IPS-11a (cell line): Measurements from ENCODE around the gene SUCLA2.
"Not testable (repeated sequence)": the region's sequence is repeated elsewhere in the genome, so short reads cannot be mapped to it uniquely, and the experiment has no call there.

Source experiments
- H3K4me3 ChIP-seq: one replicate; pipeline ENCODE4 v1.5.1; 2013; ENCODE audit warnings: low read depth, low read length, control low read depth

Gene SUCLA2

GRCh38 chr13:47997384-47997783, 3.7 kb downstream of the SUCLA2 start:
- no peak overlapping the region for H3K4me3 ChIP-seq

- H3K4me3 ChIP-seq: no peak overlapping the region
Measured at GRCh38 chr13:47991859-47992258, 9.2 kb downstream of the SUCLA2 start.

GRCh38 chr13:47990920-47991466, 10.1 kb downstream of the SUCLA2 start:
- no peak overlapping the region for H3K4me3 ChIP-seq

GRCh38 chr13:47990427-47990826, 10.6 kb downstream of the SUCLA2 start:
- H3K4me3 ChIP-seq: no peak overlapping the region

- H3K4me3 ChIP-seq: no peak overlapping the region
Measured at GRCh38 chr13:47983070-47983469, 18.0 kb downstream of the SUCLA2 start.

- no peak overlapping the region for H3K4me3 ChIP-seq
Measured at GRCh38 chr13:47976325-47976724, 24.7 kb downstream of the SUCLA2 start.

- no peak overlapping the region for H3K4me3 ChIP-seq
Measured at GRCh38 chr13:47964863-47965262, 36.2 kb downstream of the SUCLA2 start.

- H3K4me3 ChIP-seq: no peak overlapping the region
Measured at GRCh38 chr13:47962237-47962636, 38.8 kb downstream of the SUCLA2 start.

GRCh38 chr13:47959468-47960247, 41.4 kb downstream of the SUCLA2 start:
- H3K4me3 ChIP-seq: no peak overlapping the region

- no peak overlapping the region for H3K4me3 ChIP-seq
Measured at GRCh38 chr13:47957073-47957472, 44.0 kb downstream of the SUCLA2 start.

- H3K4me3 ChIP-seq: no peak overlapping the region
Measured at GRCh38 chr13:47955836-47956235, 45.2 kb downstream of the SUCLA2 start.

- H3K4me3 ChIP-seq: no peak overlapping the region
Measured at GRCh38 chr13:47949799-47950198, 51.3 kb downstream of the SUCLA2 start.

- H3K4me3 ChIP-seq: no peak overlapping the region
Measured at GRCh38 chr13:47945738-47946137, 55.3 kb downstream of the SUCLA2 start.

- not testable (repeated sequence) for H3K4me3 ChIP-seq
Measured at GRCh38 chr13:47945146-47945545, 55.9 kb downstream of the SUCLA2 start.

GRCh38 chr13:47934371-47934770, 66.7 kb downstream of the SUCLA2 start:
- no peak overlapping the region for H3K4me3 ChIP-seq

GRCh38 chr13:47932950-47933923, 67.8 kb downstream of the SUCLA2 start:
- H3K4me3 ChIP-seq: no peak overlapping the region

GRCh38 chr13:47930649-47931165, 70.4 kb downstream of the SUCLA2 start:
- no peak overlapping the region for H3K4me3 ChIP-seq

GRCh38 chr13:47929156-47929555, 71.9 kb downstream of the SUCLA2 start:
- no peak overlapping the region for H3K4me3 ChIP-seq

- no peak overlapping the region for H3K4me3 ChIP-seq
Measured at GRCh38 chr13:47917022-47917574, 84.0 kb downstream of the SUCLA2 start.

- no peak overlapping the region for H3K4me3 ChIP-seq
Measured at GRCh38 chr13:47908197-47908902, 92.7 kb downstream of the SUCLA2 start.
